Measurements from ENCODE around the gene NHLRC1.

NHLRC1 gene

DNA sequence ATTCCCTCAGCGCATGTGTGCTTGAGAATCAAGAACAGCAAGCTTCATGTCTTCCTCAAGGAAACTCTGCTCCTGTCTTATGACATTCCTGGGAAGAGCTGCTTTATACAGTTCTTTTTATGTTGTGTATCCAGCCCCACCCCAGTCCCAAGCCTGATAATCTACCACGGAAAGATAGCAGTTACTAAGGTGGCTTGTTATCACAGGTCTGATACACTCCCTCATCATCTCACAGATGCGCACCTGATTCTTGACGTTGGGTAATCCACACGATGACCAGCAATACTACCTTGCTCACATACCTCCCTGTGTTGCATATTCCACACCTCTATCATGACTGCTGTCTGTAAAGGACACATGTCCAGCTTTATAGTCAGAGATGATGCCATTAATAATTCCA lies 3.2 kb downstream of the NHLRC1 start:
- no peak for DNase-seq (ENCODE audit: insufficient read length, low spot score)
- TF ChIP-seq, protein P1, sequence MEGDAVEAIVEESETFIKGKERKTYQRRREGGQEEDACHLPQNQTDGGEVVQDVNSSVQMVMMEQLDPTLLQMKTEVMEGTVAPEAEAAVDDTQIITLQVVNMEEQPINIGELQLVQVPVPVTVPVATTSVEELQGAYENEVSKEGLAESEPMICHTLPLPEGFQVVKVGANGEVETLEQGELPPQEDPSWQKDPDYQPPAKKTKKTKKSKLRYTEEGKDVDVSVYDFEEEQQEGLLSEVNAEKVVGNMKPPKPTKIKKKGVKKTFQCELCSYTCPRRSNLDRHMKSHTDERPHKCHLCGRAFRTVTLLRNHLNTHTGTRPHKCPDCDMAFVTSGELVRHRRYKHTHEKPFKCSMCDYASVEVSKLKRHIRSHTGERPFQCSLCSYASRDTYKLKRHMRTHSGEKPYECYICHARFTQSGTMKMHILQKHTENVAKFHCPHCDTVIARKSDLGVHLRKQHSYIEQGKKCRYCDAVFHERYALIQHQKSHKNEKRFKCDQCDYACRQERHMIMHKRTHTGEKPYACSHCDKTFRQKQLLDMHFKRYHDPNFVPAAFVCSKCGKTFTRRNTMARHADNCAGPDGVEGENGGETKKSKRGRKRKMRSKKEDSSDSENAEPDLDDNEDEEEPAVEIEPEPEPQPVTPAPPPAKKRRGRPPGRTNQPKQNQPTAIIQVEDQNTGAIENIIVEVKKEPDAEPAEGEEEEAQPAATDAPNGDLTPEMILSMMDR (IDR thresholded peaks at IDR 0.05; ENCODE audit: insufficient read depth, missing control alignments) = no peak
- FAIRE-seq = no peak

- FAIRE-seq (no peak), DNase-seq (ENCODE audit: insufficient read length, low spot score) (no peak)
- TF ChIP-seq, protein P1 (IDR thresholded peaks at IDR 0.05; ENCODE audit: insufficient read depth, missing control alignments) = no peak
These were observed 4.1 kb downstream of the NHLRC1 start for GRCh38 chr6:18118330-18118729.

DNA sequence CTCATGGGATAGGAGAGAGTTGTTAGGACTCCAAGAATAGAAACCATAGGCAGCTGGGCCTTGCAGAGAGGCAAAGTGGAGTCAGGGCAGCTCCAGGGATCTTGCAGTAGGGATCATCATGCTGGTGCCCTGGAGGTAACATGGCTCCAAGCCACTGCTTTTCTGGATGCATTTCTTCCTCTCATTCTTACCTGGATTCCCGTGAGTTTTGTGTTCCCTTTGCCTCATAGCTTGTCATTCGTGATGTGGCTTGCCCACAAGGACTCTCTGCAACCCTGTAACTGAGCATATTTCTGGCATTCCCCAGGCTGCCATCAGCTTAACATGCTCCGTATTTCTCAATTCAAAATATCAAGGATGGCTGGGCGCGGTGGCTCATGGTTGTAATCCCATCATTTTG lies 5.3 kb downstream of the NHLRC1 start:
- no peak for DNase-seq (ENCODE audit: insufficient read length, low spot score)
- TF ChIP-seq, protein P1 (IDR thresholded peaks at IDR 0.05; ENCODE audit: insufficient read depth, missing control alignments) = no peak
- no peak for FAIRE-seq

GRCh38 chr6:18115356-18115755 lies 7.1 kb downstream of the NHLRC1 start:
- TF ChIP-seq, protein P1 (IDR thresholded peaks at IDR 0.05; ENCODE audit: insufficient read depth, missing control alignments) = no peak
- FAIRE-seq (no peak), DNase-seq (ENCODE audit: insufficient read length, low spot score) (no peak)

- DNase-seq (ENCODE audit: insufficient read length, low spot score) (no peak), FAIRE-seq (no peak)
- TF ChIP-seq, protein P1 (IDR thresholded peaks at IDR 0.05; ENCODE audit: insufficient read depth, missing control alignments) = no peak
These were observed 12.3 kb downstream of the NHLRC1 start for GRCh38 chr6:18110162-18110561.

DNA sequence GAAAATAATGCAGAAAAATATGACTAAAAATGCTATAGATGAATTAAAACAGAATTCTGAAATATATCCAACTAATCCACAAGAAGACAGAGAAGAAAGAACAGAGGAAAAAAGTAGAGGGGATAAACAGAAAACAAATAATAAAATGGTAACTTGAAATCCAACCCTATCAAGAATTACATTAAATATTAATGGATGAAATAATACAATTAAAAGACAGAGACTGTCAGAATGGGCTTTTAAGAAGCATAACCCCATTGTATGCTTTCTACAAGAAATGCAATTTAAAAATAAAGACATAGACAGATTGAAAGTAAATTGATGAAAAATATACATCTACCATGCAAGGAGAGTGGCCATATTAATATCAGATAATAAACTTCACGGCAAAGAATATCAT lies 15.4 kb downstream of the NHLRC1 start:
- FAIRE-seq = no peak
- DNase-seq (ENCODE audit: insufficient read length, low spot score) = no peak
- TF ChIP-seq, protein P1 (IDR thresholded peaks at IDR 0.05; ENCODE audit: insufficient read depth, missing control alignments) = no peak

- DNase-seq (ENCODE audit: insufficient read length, low spot score) (no peak), FAIRE-seq (no peak)
- TF ChIP-seq, protein P1 (IDR thresholded peaks at IDR 0.05; ENCODE audit: insufficient read depth, missing control alignments) = no peak
These were observed 19.5 kb downstream of the NHLRC1 start for GRCh38 chr6:18102783-18103509.

Data from D721Med (cell line).